Smooth muscle cell of the brain vasculature (primary cell): ENCODE results near the gene CFAP20DC.
"Not testable (repeated sequence)": the region's sequence is repeated elsewhere in the genome, so short reads cannot be mapped to it uniquely, and the experiment has no call there.

Experiments
- DNase-seq: peaks from one replicate; pipeline ENCODE4 v3.0.0-alpha.2; 2012; ENCODE audit warnings: low read depth, low spot score

Gene CFAP20DC

DNA sequence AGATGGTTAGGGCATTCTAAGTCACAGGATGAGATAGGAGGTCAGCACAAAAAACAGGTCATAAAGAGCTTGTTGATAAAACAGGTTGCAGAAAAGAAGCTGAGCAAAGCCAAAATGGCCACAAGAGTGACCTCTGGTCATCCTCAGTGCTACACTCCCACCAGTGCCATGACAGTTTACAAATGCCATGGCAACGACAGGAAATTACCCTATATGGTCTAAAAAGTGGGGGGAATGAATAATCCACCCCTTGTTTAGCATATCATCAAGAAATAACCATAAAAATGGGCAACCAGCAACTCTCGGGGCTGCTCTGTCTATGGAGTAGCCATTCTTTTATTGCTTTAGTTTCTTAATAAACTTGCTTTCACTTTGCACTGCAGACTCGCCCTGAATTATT, 353.0 kb downstream of the CFAP20DC start:
- not testable (repeated sequence) for DNase-seq

DNA sequence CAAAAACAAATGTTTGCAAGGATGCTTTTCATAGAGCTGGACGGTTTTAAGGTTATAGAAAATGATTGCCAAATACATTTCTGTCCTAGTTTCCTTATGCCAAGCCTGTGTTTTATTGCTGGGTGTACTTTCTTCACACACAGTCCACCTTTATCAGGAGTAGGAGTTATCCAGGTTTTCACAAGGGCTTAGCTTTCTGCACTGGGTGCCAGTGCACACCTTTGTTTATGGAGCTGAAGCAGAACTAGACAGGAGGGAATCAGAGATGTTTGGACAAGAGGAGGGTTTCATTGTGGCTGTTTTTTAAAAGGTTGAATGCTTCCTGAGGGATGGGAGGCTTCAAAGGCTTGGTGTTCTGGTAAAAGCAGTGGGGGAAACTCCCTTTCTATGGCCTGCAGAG, 353.7 kb downstream of the CFAP20DC start:
- no peak for DNase-seq

DNA sequence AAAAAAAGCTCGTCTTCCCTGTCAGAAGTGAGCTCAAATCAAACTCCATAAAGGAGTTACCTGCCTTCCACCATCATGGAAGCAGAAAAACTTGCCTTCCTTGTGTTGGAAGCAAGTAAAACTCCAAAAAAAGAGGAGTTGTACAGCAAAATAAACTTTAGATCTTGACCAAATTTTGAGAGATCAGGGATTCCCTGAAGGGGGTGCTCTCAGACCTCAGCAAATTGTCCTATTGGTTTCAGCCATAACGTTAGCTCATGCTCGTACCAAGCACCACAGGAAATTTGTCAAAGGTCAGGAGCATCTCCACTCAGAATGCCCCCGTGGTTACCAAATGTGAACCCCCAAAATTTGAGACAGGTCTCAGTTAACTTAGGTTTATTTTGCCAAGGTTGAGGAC, 354.5 kb downstream of the CFAP20DC start:
- not testable (repeated sequence) for DNase-seq

DNA sequence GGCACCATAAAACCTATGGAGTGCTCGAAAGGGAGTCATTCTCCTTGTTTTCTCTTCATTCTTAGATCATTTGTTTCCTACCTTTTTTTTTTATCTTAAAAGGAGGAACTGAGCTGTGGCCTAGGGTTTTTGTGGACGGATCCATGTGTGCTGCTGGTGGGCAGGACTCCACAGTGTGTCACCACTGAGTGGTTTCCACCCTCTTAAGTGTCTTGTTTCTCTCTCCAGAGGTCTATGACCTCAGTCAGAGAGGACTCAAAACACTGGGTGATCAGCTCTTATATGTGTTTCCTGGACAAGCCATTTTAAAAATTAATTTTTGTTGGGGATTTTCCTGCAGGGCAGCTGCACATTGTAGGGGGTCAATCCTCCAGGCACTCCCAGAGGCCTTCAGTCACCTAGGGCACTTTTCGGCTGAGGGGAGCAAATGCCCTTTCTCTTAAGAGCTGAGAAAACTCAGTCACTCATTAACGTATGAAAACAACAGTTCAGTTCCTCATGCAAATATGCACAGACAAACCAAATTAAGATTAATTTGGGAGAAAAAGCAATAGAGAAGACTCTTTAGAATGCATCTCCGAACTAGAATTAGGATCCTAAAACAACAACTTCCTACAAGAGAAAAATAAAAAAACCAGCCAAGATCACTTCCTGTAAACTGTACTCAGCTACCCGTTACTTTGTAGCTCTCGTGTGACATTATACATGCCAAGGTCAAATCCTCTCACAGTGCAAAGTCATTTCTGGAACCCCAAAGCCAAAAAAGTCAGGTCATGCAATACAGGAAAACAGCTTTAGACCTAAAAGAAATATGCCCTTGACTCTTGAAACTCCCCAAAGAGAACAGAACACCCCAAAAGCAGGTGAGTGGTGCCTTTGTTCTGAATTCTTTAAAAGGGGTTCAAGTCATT, 355.6 kb downstream of the CFAP20DC start:
- no peak for DNase-seq

DNA sequence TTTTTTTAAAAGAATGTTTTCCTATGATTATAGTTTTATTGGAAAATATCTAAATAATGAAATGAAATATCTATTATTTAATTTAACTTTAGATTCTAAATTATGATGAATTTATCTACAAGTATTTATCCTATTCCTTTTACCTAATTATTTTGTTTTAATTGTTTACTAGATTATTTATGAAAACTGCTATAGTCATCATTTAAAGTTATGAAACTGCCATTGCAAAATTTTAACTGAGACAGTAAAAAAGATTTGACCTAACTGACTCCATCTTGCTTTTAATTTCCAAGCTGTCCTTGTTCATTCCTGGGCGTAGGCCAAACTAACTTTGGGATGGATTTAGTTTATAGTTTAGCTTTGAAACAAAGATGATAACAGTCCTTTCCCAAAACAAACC, 357.3 kb downstream of the CFAP20DC start:
- no peak for DNase-seq
